Measurements from ENCODE around the gene TNNC1.

GRCh38 chr3:52453496-52454249, at the start of gene TNNC1:
- TF ChIP-seq, protein P1, sequence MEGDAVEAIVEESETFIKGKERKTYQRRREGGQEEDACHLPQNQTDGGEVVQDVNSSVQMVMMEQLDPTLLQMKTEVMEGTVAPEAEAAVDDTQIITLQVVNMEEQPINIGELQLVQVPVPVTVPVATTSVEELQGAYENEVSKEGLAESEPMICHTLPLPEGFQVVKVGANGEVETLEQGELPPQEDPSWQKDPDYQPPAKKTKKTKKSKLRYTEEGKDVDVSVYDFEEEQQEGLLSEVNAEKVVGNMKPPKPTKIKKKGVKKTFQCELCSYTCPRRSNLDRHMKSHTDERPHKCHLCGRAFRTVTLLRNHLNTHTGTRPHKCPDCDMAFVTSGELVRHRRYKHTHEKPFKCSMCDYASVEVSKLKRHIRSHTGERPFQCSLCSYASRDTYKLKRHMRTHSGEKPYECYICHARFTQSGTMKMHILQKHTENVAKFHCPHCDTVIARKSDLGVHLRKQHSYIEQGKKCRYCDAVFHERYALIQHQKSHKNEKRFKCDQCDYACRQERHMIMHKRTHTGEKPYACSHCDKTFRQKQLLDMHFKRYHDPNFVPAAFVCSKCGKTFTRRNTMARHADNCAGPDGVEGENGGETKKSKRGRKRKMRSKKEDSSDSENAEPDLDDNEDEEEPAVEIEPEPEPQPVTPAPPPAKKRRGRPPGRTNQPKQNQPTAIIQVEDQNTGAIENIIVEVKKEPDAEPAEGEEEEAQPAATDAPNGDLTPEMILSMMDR (conservative IDR thresholded peaks at IDR 0.05 in 1 of 2, IDR thresholded peaks at IDR 0.05 in 1 of 2; ENCODE audit: low read depth in 1 of 2, low read length in 2 of 2): no peak
- TF ChIP-seq EZH2 (IDR thresholded peaks at IDR 0.05; ENCODE audit: low read length, missing control alignments): no peak
